ENCODE data around the gene ADM2.
A peak's percentile ranks its signal among the peaks of the same experiment; 100 is the strongest.
"Not testable (repeated sequence)": the region's sequence is repeated elsewhere in the genome, so short reads cannot be mapped to it uniquely, and the experiment has no call there.

The ADM2 gene, protein sequence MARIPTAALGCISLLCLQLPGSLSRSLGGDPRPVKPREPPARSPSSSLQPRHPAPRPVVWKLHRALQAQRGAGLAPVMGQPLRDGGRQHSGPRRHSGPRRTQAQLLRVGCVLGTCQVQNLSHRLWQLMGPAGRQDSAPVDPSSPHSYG

DNA sequence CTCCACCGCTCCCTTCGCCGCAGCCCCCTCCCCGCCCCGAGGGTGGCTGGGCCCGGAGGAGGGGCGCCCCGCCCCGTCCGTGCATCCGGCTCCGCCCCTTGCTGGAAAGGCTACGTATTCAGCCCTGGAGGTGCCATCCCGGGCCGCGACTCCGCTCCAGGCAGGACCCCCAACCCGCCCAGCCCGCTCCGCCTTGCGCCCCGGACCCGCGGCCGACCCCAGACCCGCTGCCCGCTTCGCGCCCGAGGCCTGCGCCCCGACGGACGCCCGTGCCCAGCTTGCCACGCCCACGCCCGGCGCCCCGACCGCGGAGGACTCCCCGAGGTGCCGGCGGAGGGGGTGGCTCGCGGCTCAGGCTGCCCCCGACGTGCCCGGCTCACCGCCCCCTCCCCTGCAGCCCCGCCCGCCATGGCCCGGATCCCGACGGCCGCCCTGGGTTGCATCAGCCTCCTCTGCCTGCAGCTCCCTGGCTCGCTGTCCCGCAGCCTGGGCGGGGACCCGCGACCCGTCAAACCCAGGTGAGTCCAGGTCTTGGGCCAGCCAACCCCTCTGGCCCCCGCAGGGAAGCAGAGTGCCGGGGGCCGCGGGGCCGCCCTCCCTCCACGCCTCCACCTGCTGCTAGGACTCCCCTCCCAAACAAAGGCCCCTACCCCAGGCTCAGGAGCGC lies at the start of gene ADM2:
TSS of gene ADM2 (plus strand) at position 104 of the 667 bp plus-strand sequence. CDS start at position 409, 305 bp downstream.
- peak; percentile 75 for DNase-seq

DNA sequence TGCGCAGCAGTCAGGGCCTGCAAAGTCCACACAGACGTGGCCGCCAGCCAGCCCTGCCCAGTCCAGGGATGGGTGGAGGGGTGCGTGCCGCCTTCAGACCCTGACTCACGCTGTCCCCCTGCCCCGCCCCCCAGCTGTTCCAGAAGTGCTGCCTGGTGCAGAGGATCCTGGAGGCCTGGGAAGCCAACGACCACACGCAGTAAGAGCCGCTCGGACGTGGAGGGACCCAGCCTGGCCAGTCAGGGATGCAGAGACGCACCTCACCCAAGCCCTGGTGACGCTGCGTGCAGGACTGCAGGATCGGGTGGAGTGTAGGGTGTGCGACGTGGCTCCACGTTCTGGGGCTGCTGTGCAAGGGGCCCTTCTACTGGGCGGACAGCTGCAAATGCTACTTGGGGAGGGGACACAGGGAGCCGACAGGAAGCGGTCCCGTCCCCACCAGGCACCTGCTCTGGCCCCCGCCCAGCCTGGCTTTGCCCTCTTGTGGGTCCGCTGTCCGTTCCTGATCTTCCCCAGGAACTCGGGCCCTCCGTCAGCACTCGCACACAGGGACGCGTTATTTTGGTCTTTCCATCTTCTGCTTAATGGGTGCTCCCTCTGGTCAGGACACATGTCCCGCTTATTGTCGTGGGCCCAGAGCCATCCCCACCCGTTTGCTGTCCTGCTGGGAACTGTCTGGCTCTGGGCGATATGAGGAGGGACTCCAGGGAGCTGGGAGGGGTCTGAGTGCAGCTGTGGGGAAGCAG lies 49.0 kb upstream of the ADM2 start:
- DNase-seq: no peak

DNA sequence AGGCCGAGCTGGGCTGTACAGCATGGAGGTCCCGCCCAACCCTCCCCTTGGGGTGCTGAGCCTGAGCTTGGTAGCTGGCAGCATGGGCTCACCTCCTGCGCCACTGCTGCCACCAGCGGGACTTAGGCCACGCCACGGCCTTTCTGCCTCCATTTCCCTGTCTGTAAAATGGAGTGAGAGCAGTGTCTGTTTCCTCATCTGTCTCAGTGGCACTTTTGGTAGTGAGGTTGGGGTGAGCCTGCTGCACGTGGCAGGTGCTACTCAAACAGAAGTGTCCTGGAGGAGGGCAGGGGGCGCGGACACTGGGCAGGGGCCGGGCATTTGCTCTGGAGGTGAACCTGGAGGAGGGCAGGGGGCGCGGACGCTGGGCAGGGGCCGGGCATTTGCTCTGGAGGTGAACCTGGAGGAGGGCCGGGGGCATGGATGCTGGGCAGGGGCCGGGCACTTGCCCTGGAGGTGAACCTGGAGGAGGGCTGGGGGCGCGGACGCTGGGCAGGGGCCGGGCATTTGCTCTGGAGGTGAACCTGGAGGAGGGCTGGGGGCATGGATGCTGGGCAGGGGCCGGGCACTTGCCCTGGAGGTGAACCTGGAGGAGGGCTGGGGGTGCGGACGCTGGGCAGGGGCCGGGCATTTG lies 48.3 kb upstream of the ADM2 start:
- DNase-seq: not testable (repeated sequence)

DNA sequence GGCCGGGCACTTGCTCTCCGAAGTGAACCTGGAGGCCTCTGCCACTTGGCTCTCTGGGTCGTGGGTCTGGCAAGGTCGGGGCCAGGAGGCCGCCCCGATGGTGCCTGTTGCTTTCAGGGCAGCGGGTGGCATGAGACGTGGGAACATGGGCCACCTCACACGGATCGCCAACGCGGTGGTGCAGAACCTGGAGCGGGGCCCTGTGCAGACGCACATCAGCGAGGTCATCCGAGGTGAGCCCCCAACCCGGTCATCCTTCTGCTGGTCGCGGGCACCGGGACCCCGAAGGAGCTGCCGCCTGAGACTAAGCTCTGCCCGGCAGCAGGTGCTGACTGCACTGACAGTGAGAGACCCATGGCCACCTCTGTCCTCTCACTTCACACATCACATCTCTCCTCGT lies 46.5 kb upstream of the ADM2 start:
- no peak for DNase-seq

DNA sequence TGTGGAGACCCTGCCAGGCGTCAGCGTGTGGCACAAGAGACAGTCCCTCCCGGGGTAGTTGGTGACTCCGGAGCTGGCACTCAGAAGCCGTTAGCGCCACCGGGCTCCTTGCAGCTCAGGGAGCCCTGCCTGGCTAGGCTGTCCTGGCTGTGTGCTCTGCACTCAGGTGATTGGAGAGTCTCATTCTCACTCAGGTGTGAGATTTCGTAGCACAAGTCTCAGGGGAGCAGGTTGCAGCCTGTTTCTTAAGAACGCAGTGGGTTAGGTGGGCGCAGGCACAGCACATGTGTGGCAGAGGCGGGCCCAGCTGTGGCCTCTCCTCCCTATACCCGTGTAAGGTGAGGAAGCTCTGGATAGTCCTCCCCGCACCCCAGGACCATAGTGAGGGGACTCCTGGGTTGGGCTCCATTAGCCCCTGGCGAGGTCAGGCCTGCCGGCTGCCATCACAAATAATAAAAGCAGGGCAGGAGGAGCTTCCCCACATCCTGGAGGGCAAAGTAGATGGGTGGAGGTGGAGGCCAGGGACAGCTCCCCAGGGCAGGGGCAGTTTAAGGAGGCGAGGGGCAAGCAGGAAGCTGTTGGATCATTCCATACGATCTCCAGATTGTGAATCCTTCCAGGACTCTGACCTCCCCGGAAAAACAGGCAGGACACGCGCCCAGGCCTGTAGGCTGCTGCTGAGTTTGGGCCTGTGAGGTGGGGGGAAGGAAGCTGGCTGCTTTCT lies 45.9 kb upstream of the ADM2 start:
- no peak for DNase-seq

DNA sequence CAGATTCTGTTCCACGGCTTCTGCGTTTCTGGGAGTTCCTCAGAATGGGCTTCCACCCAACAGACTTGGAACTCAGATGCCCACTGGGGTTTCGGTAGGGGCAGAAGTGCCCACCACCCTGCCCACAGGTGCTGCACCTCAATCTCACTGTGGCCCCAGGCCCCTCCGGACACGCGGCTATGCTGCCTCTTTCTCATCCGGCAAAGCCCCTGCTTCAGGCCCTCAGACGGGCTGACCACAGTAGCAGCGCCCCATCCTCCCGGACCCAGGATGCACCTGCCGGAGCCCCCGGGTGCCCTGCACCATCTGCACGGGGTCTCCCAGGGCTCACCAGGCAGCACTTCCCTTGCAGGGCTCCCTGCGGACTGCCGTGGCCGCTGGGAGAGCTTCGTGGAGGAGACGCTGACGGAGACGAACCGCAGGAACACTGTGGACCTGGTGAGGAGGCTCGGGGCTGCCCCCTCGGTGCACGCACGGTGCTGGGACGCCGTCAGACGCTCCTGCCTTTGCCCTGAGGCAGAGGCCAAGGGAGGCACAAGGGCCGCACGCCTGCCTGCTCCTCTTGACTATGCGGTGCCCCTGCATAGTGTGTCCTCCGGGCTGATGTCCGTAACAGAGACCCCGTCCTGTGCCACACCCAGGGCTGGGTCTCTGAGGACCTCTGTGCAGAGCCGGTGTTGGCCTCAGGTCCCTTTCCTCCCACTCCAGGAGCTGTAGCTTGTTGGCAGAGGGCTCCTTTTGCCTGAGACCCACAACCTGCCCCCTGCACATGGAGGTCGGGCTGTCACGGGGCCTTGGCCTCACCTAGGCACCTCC lies 45.1 kb upstream of the ADM2 start:
- no peak for DNase-seq

DNA sequence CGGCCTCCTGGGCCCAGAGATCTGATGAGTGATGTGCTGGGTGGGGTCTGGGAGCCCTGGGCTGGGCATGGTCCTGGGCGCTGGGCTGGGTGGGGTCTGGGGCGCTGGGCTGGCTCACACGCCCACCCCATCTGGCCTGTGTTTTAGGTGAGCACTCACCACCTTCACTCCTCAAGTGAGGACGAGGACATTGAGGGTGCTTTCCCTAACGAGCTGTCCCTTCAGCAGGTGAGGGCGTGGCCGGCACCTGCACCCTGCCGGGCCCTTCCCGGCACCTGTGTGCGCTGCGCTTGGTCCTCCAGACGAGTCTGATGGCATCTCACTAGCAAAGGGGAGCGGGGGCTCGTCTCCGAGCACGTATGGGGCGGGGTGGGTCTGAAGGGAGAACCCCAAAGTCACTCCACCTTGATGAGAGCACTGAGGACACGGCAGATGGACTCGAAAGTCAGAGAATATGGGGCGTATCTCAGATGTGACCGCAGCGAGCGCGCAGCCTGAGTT lies 44.5 kb upstream of the ADM2 start:
- DNase-seq: no peak

DNA sequence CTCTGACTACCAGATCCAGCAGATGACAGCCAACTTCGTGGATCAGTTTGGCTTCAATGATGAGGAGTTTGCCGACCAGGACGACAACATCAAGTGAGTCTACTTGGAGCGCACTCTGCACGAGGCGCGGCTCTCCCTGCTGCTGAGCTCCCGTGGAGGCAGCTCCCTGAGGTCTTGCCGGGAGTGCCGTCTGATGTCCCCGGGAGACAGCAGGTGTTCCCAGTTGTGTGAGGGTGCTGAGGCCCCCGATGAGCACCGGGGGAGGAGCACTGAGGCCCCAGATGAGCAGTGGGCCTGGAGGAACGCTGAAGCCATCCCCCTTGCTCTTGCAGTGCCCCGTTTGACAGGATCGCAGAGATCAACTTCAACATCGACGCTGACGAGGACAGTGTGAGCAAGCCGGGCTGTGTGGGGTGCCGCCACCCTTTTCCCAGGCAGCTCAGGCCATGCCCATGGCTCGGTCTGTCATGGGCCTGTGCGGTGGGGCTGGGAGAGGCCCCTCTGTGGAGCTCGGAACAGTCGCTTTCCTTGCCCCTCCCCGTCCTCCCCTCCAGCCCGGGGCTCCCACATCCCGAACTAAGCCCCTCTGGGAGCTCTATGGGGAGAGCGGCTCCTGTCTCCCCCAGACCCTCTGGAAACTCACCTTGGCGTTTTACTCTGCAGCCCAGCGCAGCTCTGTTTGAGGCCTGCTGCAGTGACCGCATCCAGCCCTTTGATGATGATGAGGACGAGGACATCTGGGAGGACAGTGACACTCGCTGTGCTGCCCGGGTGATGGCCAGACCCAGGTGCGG lies 43.6 kb upstream of the ADM2 start:
- no peak for DNase-seq

DNA sequence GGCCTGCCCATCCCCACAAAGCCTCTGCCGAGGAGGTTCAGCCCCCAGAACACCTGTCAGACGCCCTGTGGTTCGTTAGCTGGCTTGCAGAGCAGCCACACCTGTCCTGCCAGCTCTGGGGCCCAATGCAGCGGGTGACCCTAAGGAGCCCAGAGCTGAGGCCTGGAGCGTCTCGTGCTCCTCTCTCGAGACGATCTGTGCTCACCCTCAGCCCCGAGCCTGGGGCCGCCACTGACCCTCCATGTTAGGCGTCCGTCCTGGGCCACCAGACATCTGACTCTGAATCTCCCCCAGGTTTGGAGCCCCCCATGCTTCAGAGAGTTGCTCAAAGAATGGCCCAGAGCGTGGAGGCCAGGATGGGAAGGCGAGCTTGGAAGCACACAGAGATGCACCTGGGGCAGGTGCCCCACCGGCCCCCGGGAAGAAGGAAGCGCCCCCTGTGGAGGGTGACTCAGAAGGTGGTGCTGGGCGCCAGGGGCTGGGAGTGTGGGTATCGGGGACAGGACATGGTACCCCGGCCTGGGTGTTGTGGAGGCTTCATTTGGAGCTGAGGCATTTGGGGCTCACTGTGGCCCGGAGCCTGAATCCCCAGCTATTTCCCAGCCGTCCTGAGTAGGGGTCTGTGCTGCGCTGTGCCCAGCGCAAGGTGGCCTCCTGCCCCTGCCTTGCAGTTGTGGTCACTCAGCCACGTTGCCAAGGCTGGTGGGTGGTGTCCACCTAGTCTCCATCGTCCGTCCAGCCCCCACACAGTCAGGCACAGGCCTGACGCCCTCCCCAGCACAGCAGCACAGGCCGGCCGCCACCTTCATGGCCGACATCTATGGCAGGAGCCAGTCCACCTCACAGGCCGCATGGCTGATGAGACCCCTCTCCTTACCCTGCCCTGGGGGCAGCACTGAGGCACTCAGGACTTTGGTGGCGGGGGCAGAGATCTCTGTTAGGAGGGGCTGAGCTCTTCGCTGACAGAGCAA lies 42.8 kb upstream of the ADM2 start:
- no peak for DNase-seq

DNA sequence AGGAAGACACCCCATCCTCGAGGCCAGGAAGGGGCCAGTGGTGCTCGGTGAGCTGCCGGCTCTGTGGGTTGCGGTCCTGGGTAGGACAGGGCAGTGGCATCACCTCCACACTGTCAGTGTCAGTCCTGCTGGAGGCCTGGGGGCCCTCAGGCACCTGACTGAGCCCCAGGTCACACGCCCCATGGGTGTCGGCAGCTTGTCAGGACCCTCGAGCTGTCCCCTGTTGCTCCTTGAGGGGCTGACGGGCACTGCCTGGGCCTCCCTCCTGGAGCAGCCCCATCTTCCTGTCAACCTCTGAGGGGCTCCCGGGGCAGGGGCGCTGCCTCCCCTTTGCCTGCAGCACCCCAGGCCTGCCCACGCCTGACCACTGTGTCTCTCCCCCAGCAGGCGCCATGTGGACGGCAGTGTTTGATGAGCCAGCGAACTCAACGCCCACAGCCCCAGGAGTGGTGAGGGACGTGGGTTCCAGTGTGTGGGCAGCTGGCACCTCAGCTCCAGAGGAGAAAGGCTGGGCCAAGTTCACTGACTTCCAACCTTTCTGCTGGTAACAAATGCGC lies 42.0 kb upstream of the ADM2 start:
- no peak for DNase-seq

DNA sequence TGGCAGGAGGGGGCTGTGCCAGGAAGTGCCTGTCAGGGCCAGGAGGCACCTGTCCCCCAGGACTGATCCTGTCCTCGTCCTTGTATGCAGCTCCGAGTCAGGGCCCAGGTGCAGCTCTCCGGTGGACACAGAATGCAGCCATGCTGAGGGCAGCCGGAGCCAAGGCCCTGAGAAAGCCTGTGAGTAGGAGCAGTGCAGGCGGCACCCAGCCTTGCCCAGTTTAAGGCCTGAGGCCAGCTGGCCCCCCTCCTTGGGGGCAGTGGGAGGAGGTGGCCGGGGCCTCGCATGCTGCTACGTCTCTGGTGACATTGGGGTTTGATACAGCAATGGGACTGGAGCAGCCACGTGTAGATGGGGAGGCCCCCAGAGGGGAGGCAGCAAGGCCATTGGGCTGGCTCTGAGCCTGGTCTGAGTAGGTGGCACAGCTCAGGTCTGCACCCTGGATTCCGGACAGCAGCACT lies 41.4 kb upstream of the ADM2 start:
- DNase-seq: no peak

DNA sequence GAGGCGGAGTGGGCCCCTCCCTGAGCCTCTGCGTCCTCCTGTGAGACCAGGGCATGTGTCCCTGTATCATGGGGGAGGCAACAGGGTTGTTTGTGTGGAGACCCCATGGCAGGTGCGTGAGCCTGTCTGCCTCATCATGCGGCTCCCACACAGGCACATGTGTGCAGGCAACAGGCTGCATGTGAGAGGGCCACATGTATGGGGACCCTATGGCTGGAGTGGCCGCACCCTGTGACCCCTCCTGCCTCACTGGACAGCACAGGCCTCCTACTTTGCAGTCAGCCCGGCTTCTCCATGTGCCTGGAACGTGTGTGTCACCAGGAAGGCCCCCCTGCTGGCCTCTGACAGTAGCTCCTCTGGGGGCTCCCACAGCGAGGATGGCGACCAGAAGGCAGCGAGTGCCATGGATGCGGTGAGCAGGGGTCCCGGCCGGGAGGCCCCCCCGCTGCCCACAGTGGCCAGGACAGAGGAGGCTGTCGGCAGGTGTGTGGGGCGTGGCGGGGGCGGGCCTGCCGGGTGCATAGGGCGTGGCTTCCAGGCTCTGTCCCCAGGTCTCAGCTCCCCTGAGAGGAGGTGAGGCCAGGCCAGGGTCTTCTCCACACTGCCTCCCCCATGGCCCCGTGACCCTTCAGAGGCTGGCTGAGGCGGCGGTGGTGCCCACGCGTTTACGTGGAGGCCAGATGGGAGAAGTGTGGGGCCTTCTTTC lies 40.6 kb upstream of the ADM2 start:
- DNase-seq: no peak

DNA sequence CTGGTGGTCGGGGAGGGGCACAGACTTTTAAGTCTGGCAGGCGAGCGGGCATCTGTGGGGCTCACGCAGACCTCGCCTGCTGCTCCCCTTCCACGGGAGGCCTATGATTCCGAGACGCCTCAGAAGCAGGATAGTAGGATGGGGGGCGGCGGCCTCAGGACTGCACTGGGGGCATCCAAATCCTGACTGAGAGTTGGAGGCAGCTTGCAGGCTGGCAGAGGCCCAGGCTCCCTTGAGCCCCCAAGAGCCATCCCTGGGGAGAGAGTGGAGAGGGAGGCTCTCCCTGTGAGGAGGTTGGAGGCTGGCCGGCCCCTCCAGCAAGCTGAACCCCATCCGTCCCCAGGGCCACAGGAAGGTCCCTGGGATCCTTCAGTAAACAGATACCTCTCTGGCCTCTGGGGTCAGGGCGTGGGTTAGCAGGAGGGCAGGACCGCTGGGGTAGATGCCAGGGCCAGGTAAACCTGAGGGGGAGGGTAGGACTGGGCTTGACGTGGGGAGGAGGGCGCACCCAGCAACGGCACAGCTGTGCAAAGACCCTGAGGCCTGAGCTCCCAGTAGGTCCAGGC lies 39.8 kb upstream of the ADM2 start:
- no peak for DNase-seq

DNA sequence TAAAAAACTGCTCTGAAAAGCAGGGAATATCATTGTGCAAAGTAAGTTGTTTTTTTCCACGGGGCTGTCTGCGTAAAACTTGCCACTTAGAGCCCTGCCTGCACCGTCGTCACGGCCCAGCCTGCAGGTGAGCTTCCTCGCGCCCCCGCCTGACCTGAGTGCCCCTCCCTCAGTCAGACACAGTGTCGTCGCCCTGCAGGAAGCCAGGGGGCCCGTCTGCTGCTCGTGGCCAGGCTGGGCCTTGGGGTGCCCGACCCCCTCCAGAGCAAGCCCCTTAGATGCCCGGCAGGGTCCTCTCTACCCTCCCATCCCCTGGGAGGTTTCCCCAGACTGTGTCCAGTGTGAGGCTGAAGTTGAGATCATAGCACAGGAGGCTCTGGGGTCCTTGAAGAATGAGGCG lies 38.1 kb upstream of the ADM2 start:
- no peak for DNase-seq

DNA sequence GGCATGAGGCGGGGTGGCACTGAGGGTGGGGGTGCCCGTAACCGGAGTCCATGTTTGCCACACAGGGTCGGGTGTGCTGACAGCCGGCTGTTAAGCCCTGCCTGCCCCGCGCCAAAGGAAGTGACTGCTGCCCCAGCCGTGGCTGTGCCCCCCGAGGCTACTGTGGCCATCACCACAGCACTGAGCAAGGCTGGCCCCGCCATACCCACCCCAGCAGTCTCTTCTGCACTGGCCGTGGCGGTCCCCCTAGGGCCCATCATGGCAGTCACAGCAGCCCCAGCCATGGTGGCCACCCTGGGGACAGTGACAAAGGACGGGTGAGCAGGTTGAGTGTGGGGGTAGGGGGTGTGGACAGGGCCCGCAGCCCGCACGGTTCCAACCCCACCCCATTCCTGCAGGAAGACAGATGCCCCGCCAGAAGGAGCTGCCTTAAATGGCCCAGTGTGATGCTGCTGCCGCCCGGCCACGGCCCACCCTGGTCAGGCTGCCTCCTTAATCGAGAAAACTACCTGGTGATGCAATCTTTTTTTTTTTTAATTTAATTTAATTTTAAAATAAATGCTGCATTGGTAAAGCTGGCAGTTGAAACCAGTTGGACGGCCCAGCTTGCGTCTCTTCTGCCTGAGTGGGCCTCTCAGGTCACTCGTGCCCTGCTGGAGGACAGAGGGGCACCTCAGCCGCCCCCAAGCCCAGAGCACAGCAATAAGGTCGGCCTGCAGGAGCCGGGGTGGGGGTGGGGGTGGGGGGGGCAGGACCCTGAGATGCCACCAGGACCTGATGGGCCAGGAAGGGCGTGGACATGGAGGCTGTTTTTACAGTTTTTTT lies 37.3 kb upstream of the ADM2 start:
- DNase-seq: no peak

DNA sequence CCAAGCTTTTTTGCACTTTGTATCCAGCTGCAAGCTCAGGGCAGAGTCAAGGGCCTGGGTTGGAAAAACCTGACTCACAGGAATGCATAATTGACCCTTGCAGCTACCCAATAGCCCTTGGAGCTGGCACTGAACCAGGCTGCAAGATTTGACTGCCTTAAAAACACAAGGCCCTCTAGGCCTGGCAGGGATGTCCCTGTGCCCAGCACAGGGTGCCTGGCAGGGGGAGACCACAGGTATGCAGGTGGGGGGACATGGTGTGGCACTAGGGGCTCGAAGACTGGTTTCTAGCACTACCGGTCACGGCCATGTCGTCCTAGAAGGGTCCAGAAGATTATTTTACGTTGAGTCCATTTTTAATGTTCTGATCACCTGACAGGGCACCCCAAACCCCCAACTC lies 36.7 kb upstream of the ADM2 start:
- no peak for DNase-seq

DNA sequence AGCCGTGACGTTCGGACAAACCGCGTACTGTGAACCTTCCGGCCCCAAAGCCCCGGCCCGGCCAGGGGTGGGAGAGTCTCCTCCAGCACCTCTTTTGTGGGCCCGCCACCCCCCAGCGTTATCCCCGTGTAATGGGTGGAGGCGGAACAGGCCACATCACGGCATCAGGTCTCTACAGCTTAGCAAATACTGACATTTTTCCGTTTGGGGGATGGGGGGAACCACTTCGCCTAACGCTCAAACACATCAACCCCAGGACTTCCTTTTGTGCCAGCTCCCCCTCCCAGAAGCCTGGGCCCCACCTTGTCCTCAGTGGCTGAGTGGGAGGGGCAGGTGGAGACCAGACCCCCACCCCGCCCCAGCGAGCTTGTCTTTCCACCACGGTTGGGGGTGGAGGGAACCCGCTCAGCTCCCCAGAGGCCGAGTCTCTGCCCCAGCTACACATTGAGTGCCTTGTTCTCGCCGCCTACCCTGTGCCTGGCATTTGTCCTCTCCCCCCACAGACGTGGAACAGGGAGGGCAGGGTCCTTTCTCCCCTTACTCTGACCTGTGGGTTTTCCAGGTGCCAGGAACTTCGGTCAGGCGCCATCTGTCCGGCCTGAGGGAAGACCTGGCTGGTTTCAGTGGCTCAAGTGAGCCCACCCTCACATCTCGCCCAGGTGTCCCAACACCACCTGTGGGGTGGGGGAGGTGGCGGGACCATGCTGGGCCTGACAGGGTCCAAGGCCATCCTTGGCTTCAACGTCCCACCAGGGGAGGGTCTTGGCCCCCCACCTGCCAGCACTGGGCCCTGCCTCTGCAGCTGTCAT lies 36.1 kb upstream of the ADM2 start:
- peak; percentile 53 for DNase-seq

Data from activated T-cell treated with anti-CD3 and anti-CD28 coated beads, Interleukin-2, amount 50 U/mL, for 1 hour (primary cell).